Measurements from ENCODE around the gene SLCO3A1. TPM values are rescaled to one million over a fixed set of nuclear protein-coding genes. Genes with fewer than 3 reads are reported as not detected.

The SLCO3A1 gene
- total RNA-seq (2021; fragmentation: NEBNext Ultra II Directional; extraction: Animal tissue kit (Norgen Biotek cat#: 25700)) (15.1 and 15.3 TPM in 2 replicates), polyA plus RNA-seq (2011; rRNA removed) (20.4 and 23.4 TPM in 2 replicates), polyA minus RNA-seq (2011; rRNA and poly(A)+ RNA removed) (36.9 and 53.2 TPM in 2 replicates)
- polyA plus RNA-seq (2011; cell fraction: cytosol; rRNA removed) = 12.0 TPM
- 24.1 TPM for polyA plus RNA-seq (2011; cell fraction: nucleus; rRNA removed)
- polyA plus RNA-seq (2012, experiment 1 of 2) = 12.7 to 14.0 TPM (median 13.7 TPM) in 4 replicates
- polyA plus RNA-seq (2012, experiment 2 of 2) = 10.1 TPM
- polyA plus RNA-seq (2013, experiment 1 of 2) = 12.0 TPM
- polyA plus RNA-seq (2013, experiment 2 of 2) = 14.2 TPM
- polyA minus RNA-seq (2011; cell fraction: cytosol; rRNA and poly(A)+ RNA removed) = 16.9 TPM
- polyA minus RNA-seq (2011; cell fraction: nucleus; rRNA and poly(A)+ RNA removed) = 23.3 TPM
- long read RNA-seq, experiment 1, full-length matches to known transcripts = 1 of 6 reads
- long read RNA-seq, experiment 1, partial matches to known transcripts = 3 of 6 reads
- long read RNA-seq, experiment 1, other reads (novel, unspliced or antisense) = 2 of 6 reads
- long read RNA-seq, experiment 2, partial matches to known transcripts = 0 of 1 reads
- long read RNA-seq, experiment 2, other reads (novel, unspliced or antisense) = 1 of 1 reads

GRCh38 chr15:91853511-91853947 lies at the start of gene SLCO3A1:
Gene SLCO3A1 (plus strand): TSS chr15:91853708.
- H3K36me3 ChIP-seq (ENCODE audit: control insufficient read depth in 2 of 4, insufficient read depth in 4 of 4, low read length in 3 of 4) = no peaks in the 10 kb centered on the region
- peaks cover 0 to 3% of the 10 kb centered on the region in 2 experiments for H4K20me1 ChIP-seq (replicated peaks in 1 of 2; ENCODE audit: control insufficient read depth in 1 of 2, insufficient read depth in 2 of 2, low read length in 2 of 2)
- no peak within 1 kb of the TSS for H3K56ac ChIP-seq (replicated peaks; ENCODE audit: insufficient read length, low read depth, low read length)
- DNase-seq (ENCODE audit: low read depth in 1 of 2, low spot score in 2 of 2) (no peak), FAIRE-seq (no peak)
- peaks cover 7% of the 10 kb centered on the region; the same call in 1 of the 2 replicates for H3K23me2 ChIP-seq (ENCODE audit: low read depth, low read length)
- no peak within 1 kb of the TSS for H3K27ac ChIP-seq (ENCODE audit: low read depth, low read length)
- peak within 1 kb of the TSS; percentile 80 for H3K18ac ChIP-seq (ENCODE audit: extremely low read depth, low read length)
- no peak within 1 kb of the TSS for H2BK12ac ChIP-seq (ENCODE audit: low read depth, low read length)
- no peak within 1 kb of the TSS for H2AK5ac ChIP-seq (ENCODE audit: low read depth, low read length)
- peak; percentile 3; the same call in 1 of the 2 replicates for TF ChIP-seq TAF1 (IDR thresholded peaks at IDR 0.05; ENCODE audit: low read depth, low read length)
- 0 out of 2 replicates have a peak, but pooled peaks have one; percentile 14 for TF ChIP-seq RBBP5 (IDR thresholded peaks at IDR 0.05; ENCODE audit: borderline replicate concordance, low read depth, low read length)
- TF ChIP-seq SIN3A (conservative IDR thresholded peaks at IDR 0.05 in 1 of 2, IDR thresholded peaks at IDR 0.05 in 1 of 2; ENCODE audit: low read depth in 1 of 2, low read length in 2 of 2) = no peak
- H2BK20ac ChIP-seq (ENCODE audit: low read length) = no peak within 1 kb of the TSS
- no peak within 1 kb of the TSS for H3K14ac ChIP-seq (ENCODE audit: insufficient read length)
- no peaks in the 10 kb centered on the region for H3K9me3 ChIP-seq (ENCODE audit: insufficient read depth in 2 of 2, low read depth in 1 of 2, low read length in 1 of 2)
- 0 out of 2 replicates have a peak within 1 kb of the TSS, but pooled peaks have one; percentile 43 for H2AFZ ChIP-seq (ENCODE audit: low read length)
- peaks cover 0 to 11% (median 10%) of the 10 kb centered on the region in 4 experiments; a peak in 5 of 7 replicates for H3K27me3 ChIP-seq (replicated peaks in 1 of 4; ENCODE audit: control insufficient read depth in 3 of 4, extremely low read depth in 1 of 4, insufficient read depth in 3 of 4, low read length in 3 of 4)
- peak within 1 kb of the TSS; percentile 66 to 86 (median 74) for H3K4me3 ChIP-seq (ENCODE audit: extremely low read depth in 1 of 4, insufficient read depth in 2 of 4, low read depth in 3 of 4, low read length in 4 of 4)
- H3K4ac ChIP-seq (replicated peaks; ENCODE audit: insufficient read length, low read depth, low read length) = no peak within 1 kb of the TSS
- peaks cover 0 to 11% of the 10 kb centered on the region in 2 experiments; a peak in 2 of 4 replicates for H3K79me2 ChIP-seq (ENCODE audit: control insufficient read depth in 1 of 2, insufficient read depth in 2 of 2, low read length in 2 of 2)
- H3K23ac ChIP-seq (ENCODE audit: insufficient read length) = no peak within 1 kb of the TSS
- H3K79me1 ChIP-seq (ENCODE audit: low read depth, low read length) = peaks cover 3% of the 10 kb centered on the region; the same call in 1 of the 2 replicates
- H4K5ac ChIP-seq (ENCODE audit: insufficient read length, low read depth, low read length) = no peak within 1 kb of the TSS
- no peak within 1 kb of the TSS; the same call in 1 of the 2 replicates for H2BK5ac ChIP-seq (ENCODE audit: low read depth, low read length)
- ChIA-PET POLR2A (ENCODE audit: partially characterized antibody) (interaction anchor here (0.7 to 1.5 kb wide), 2 partner anchors 88 to 147 kb away, joined by 3 read pairs; no protein-coding TSS in a partner anchor), CTCF (ENCODE audit: partially characterized antibody) (interaction anchor here (0.8 to 10.9 kb wide), 17 partner anchors 9 to 553 kb away, joined by 3 to 118 read pairs (median 5); no protein-coding TSS in a partner anchor)
- 2% methylated on average over 11 of the region's 67 CpGs; no CpG with 5 or more reads in 1 of the 2 experiments for WGBS, 2 experiments (ENCODE audit: extremely low coverage in 1 of 2, insufficient coverage in 1 of 2, insufficient read length in 1 of 2, insufficient replicate concordance in 2 of 2, low coverage in 1 of 2, low lambda C conversion rate in 2 of 2, missing lambda C conversion rate in 1 of 2)
- H4K91ac ChIP-seq (replicated peaks; ENCODE audit: insufficient read length, low read length) = no peak within 1 kb of the TSS
- peak within 1 kb of the TSS; percentile 45 for H4K8ac ChIP-seq (ENCODE audit: extremely low read depth, insufficient read depth, low read length)
- peak within 1 kb of the TSS; percentile 86 to 87 for H3K4me2 ChIP-seq (ENCODE audit: insufficient read depth in 1 of 2, low read depth in 2 of 2, low read length in 2 of 2)
- H3K9ac ChIP-seq (replicated peaks in 1 of 4; ENCODE audit: extremely low read depth in 1 of 4, low read depth in 3 of 4, low read length in 3 of 4) = peak within 1 kb of the TSS in 2 of 4 experiments; percentile 22 to 81; a peak in 3 of 7 replicates
- H2BK120ac ChIP-seq (replicated peaks; ENCODE audit: low read depth, low read length) = no peak within 1 kb of the TSS
- H2BK15ac ChIP-seq (ENCODE audit: low read length) = no peak within 1 kb of the TSS
- H3K4me1 ChIP-seq (replicated peaks in 1 of 4; ENCODE audit: control insufficient read depth in 3 of 4, insufficient read depth in 4 of 4, low read length in 3 of 4) = peaks cover 7 to 15% (median 11%) of the 10 kb centered on the region in 4 experiments; a peak in 6 of 7 replicates
